Spleen (tissue), 11 donors: ENCODE measurements around the gene POU2F3. TPM values are rescaled to one million over a fixed set of nuclear protein-coding genes. Genes with fewer than 3 reads are reported as not detected.

Source experiments
- DNase-seq: peaks from one replicate; pipeline ENCODE4 v3.0.0-alpha.2; 2020
- H3K27ac ChIP-seq, 8 donors: fragments of 200-600 bp; sonication (generic) in 7 of 8; 1 replicate in 4 of 8; 2 replicates in 4 of 8; pipeline versions ENCODE4 v1.5.0 to v1.8.0; 2016 to 2021; ENCODE audit warnings: inconsistent platforms in 4 of 8, mild to moderate bottlenecking in 4 of 8, moderate library complexity in 1 of 8
- H3K27me3 ChIP-seq, 7 donors: fragments of 200-600 bp; sonication (generic) in 6 of 7; replicated peaks in 1 of 7; 1 replicate in 4 of 7; 2 replicates in 3 of 7; pipeline versions ENCODE4 v1.5.0 to v1.8.0; 2016 to 2021; ENCODE audit warnings: inconsistent platforms in 3 of 7, mild to moderate bottlenecking in 1 of 7
- H3K36me3 ChIP-seq, 6 donors: fragments of 200-600 bp; sonication (generic) in 5 of 6; 1 replicate in 4 of 6; 2 replicates in 2 of 6; pipeline versions ENCODE4 v1.5.0 to v1.8.0; 2016 to 2021; ENCODE audit warnings: inconsistent platforms in 2 of 6
- H3K4me1 ChIP-seq, 6 donors: fragments of 200-600 bp; sonication (generic) in 5 of 6; 1 replicate in 3 of 6; 2 replicates in 3 of 6; pipeline versions ENCODE4 v1.5.0 to v1.8.0; 2016 to 2021; ENCODE audit warnings: inconsistent platforms in 3 of 6
- H3K4me3 ChIP-seq, 8 donors: fragments of 200-600 bp; sonication (generic) in 7 of 8; 1 replicate in 4 of 8; 2 replicates in 4 of 8; pipeline versions ENCODE4 v1.5.0 to v1.8.0; 2016 to 2021; ENCODE audit warnings: inconsistent platforms in 4 of 8, mild to moderate bottlenecking in 4 of 8, moderate library complexity in 2 of 8
- H3K9me3 ChIP-seq, 8 donors: fragments of 200-600 bp; sonication (generic) in 7 of 8; 1 replicate in 4 of 8; 2 replicates in 4 of 8; pipeline versions ENCODE4 v1.5.0 to v1.8.0; 2016 to 2021; ENCODE audit warnings: inconsistent platforms in 4 of 8
- POLR2A ChIP-seq, 3 donors: fragments of 450-650 bp; IDR thresholded peaks; one replicate each; pipeline ENCODE4 v1.5.1; 2017; ENCODE audit warnings: antibody characterized with exemption in 3 of 3, mild to moderate bottlenecking in 1 of 3
- POLR2AphosphoS5 ChIP-seq, 3 donors: sonication (generic); formaldehyde crosslinking; IDR thresholded peaks; one replicate each; pipeline ENCODE4 v1.5.1; 2017; ENCODE audit warnings: antibody characterized with exemption in 3 of 3
- WGBS, 5 donors: extraction: QIAGEN DNeasy Blood & Tissue Kit in 3 of 5; methylation state at CpG; one replicate each; pipeline versions ENCODE4 v1.1.5 to v1.1.7; 2013 to 2018; 5-methylcytosine and 5-hydroxymethylcytosine counted together
- intact Hi-C: fragments of 100-400 bp; cut with DNase I; formaldehyde crosslinking; loops from one replicate; pipeline ENCODE4 v1.15.0; 2023; ENCODE audit warnings: low total_unique reads
- polyA plus RNA-seq, 3 donors: library from polyadenylated mRNA; stranded (reverse); fragments of 200-250 nt; gene quantifications; one replicate each; pipeline ENCODE4 v1.2.1, GENCODE V29; 2013
- total RNA-seq, 7 donors: library from RNA; depleted of rRNA in 3 of 7; stranded (reverse); fragments of >200 nt in 3 of 7; fragmentation: NEBNext Ultra II Directional in 4 of 7; extraction: Animal tissue kit (Norgen Biotek cat#: 25700) in 4 of 7; gene quantifications; one replicate each; pipeline versions ENCODE4 v1.1.0 to v1.2.1, GENCODE V29; 2016 to 2021
- TF ChIP-seq, protein P1 (sequence below), 11 experiments: fragments of 200-600 bp in 7 of 11; fragments of 450-650 bp in 4 of 11; sonication (generic) in 4 of 11; IDR thresholded peaks in 8 of 11; conservative IDR thresholded peaks in 3 of 11; 1 replicate in 7 of 11; 2 replicates in 4 of 11; pipeline versions ENCODE4 v1.4.0 to v1.8.0; 2016 to 2021; ENCODE audit warnings: antibody characterized with exemption in 11 of 11, inconsistent platforms in 4 of 11, mild to moderate bottlenecking in 1 of 11
- donor health status: healthy with polysubstance abuse.
- donor health status: DM: no; HTN: no; CAD: no; lungs with moderate emphysema.
- donor health status: DM: no; HTN: no; CAD: no.
- donor health status: Bipolar disorder and iron deficiency.
- donor health status: healthy.
- donor health status: DM: no; HTN: no; CAD: no.
- donor health status: DM: yes; HTN: yes; CAD: no.

Gene POU2F3
- total and polyA plus RNA-seq, 10 donors: 0.04 to 0.27 (median 0.19) TPM; not detected in 4

GRCh38 chr11:120306519-120307242, 66.7 kb downstream of the POU2F3 start:
- H3K36me3 ChIP-seq: no peaks in the 10 kb centered on the region
- H3K27me3 ChIP-seq: peaks cover 0 to 33% (median 0%) of the 10 kb centered on the region in 7 donors
- no peak overlapping the region for H3K4me3 ChIP-seq
- intact Hi-C loops: no loop called here
- TF ChIP-seq, protein P1, sequence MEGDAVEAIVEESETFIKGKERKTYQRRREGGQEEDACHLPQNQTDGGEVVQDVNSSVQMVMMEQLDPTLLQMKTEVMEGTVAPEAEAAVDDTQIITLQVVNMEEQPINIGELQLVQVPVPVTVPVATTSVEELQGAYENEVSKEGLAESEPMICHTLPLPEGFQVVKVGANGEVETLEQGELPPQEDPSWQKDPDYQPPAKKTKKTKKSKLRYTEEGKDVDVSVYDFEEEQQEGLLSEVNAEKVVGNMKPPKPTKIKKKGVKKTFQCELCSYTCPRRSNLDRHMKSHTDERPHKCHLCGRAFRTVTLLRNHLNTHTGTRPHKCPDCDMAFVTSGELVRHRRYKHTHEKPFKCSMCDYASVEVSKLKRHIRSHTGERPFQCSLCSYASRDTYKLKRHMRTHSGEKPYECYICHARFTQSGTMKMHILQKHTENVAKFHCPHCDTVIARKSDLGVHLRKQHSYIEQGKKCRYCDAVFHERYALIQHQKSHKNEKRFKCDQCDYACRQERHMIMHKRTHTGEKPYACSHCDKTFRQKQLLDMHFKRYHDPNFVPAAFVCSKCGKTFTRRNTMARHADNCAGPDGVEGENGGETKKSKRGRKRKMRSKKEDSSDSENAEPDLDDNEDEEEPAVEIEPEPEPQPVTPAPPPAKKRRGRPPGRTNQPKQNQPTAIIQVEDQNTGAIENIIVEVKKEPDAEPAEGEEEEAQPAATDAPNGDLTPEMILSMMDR (IDR thresholded peaks at IDR 0.05 in 8 of 11, conservative IDR thresholded peaks at IDR 0.05 in 3 of 11): peak in 1 of 11 experiments; percentile 5
- no peak for TF ChIP-seq POLR2AphosphoS5 (IDR thresholded peaks at IDR 0.05)
- 64 to 76% (median 71%) methylated on average over 8 to 11 of the region's 11 CpGs for WGBS, 5 donors
- no peaks in the 10 kb centered on the region for H3K4me1 ChIP-seq
- H3K27ac ChIP-seq: no peak overlapping the region
- no peaks in the 10 kb centered on the region for H3K9me3 ChIP-seq
- no peak for DNase-seq

GRCh38 chr11:120307476-120307875, 67.5 kb downstream of the POU2F3 start:
- Histone ChIP-seq H3K27me3 (peaks cover 0 to 41% (median 0%) of the 10 kb centered on the region in 7 donors), H3K36me3 (no peaks in the 10 kb centered on the region), H3K9me3 (no peaks in the 10 kb centered on the region), H3K27ac (no peak overlapping the region), H3K4me1 (no peaks in the 10 kb centered on the region), H3K4me3 (no peak overlapping the region)
- no peak for DNase-seq
- TF ChIP-seq POLR2A (IDR thresholded peaks at IDR 0.05) (no peak), POLR2AphosphoS5 (IDR thresholded peaks at IDR 0.05) (no peak)
- TF ChIP-seq, protein P1 (IDR thresholded peaks at IDR 0.05 in 8 of 11, conservative IDR thresholded peaks at IDR 0.05 in 3 of 11): no peak
- 87 to 97% (median 93%) methylated on average over 10 to 11 of the region's 11 CpGs for WGBS, 5 donors
- intact Hi-C loops: no loop called here

DNA sequence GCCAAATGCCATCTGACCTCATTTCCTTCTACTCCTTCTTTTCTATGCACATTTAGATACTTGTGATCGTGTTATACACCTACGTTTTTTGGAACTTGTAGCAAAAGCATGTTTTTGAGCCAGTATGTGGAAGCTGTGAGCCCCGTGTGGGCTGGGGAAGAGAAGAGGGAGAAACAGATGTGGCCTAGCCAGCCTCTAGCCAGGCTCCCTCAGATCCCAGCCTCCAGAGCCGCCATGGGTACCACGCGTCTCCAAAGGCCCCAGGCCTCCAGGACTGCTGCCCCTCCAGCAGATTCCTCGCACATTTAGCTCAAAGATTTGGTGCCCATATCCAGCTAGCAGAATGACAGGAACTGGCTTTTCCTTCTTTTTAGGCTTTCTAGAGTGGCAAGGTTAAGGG, 68.1 kb downstream of the POU2F3 start:
- intact Hi-C loops: no loop called here
- no peaks in the 10 kb centered on the region for H3K36me3 ChIP-seq
- 78 to 97% (median 84%) methylated on average over 7 of the region's 7 CpGs for WGBS, 5 donors

DNA sequence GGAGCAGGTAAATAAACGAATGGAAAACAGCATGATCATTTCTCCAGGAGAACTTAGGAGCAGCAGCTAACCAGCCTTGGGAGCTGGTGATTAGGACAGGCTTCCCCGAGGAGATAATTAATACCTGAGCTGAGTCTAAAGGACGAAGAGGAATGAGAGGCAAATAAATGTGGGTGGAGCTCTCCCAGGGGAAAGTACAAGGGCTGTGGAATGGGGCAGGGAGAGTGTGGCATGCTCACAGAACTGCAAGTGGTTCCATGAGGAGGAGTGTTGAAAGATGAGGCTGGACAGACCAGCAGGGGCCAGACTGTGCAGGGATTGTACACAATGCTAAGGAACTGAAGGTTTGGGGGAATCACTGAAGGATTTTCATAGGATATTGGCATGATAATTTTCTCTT, 70.9 kb downstream of the POU2F3 start:
- H3K27me3 ChIP-seq: peaks cover 0 to 32% (median 0%) of the 10 kb centered on the region in 7 donors
- H3K27ac ChIP-seq: no peak overlapping the region
- intact Hi-C loops: no loop called here
- no peak overlapping the region for H3K4me3 ChIP-seq
- H3K36me3 ChIP-seq: no peaks in the 10 kb centered on the region
- TF ChIP-seq, protein P1 (IDR thresholded peaks at IDR 0.05 in 8 of 11, conservative IDR thresholded peaks at IDR 0.05 in 3 of 11): no peak
- no peak for TF ChIP-seq POLR2AphosphoS5 (IDR thresholded peaks at IDR 0.05)
- DNase-seq: no peak
- no peaks in the 10 kb centered on the region for H3K4me1 ChIP-seq
- H3K9me3 ChIP-seq: no peaks in the 10 kb centered on the region
- 80 to 90% (median 81%) methylated on average over 3 of the region's 3 CpGs for WGBS, 5 donors

More for the DNA sequence above, 68.1 kb downstream of the POU2F3 start:
- H3K4me1 ChIP-seq: no peaks in the 10 kb centered on the region
- DNase-seq: no peak
- H3K9me3 ChIP-seq: no peaks in the 10 kb centered on the region
- H3K27ac ChIP-seq: no peak overlapping the region
- H3K4me3 ChIP-seq: no peak overlapping the region
- TF ChIP-seq, protein P1 (IDR thresholded peaks at IDR 0.05 in 8 of 11, conservative IDR thresholded peaks at IDR 0.05 in 3 of 11): no peak
- TF ChIP-seq POLR2A (IDR thresholded peaks at IDR 0.05) (no peak), POLR2AphosphoS5 (IDR thresholded peaks at IDR 0.05) (no peak)
- H3K27me3 ChIP-seq: peaks cover 0 to 41% (median 0%) of the 10 kb centered on the region in 7 donors
